GM15510 (cell line): ENCODE data around the gene SSUH2.

Experiments used
- POLR2A ChIP-seq: IDR thresholded peaks from 3 replicates; pipeline ENCODE4 v1.6.1; 2011; ENCODE audit warnings: borderline replicate concordance; ENCODE audit not compliant: insufficient read length; ENCODE audit errors: extremely low read depth

Gene SSUH2

DNA sequence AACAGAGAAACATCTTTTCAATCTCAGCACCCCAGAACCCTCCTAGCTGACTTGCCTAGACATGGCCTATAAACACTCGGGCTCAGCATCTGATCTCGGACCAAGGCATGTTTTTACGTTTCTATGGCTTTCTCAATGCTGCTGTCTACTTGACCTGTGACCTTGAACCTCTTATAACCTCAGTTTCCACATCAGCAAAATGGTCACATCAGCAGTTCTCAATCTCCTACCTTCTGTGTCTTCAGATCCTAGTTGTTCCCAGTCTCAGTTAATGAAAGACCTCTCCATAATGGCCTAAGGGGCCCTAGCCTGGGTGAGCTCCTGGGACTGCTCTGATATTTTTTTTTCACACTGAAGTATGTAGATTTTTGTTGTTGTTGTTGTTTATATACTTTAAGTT lies 39.6 kb downstream of the SSUH2 start:
- TF ChIP-seq POLR2A = no peak

DNA sequence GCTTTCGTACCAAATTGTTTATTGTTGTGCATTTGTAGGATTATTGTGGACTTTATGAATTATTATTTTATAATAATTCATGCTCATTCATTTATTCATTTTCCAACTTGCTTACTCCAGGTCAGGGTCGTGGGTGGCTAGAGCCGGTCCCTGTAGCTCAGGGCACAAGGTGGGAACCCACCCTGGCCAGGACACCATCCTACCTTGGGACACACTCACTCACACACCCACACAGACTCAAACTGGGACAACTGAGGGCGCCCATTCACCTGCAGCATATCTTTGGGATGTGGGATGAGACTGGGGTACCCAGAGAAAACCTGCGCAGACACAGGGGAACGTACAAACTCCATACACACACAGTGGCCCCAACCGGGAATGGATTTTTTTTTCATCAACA lies 40.6 kb downstream of the SSUH2 start:
- TF ChIP-seq POLR2A = no peak

DNA sequence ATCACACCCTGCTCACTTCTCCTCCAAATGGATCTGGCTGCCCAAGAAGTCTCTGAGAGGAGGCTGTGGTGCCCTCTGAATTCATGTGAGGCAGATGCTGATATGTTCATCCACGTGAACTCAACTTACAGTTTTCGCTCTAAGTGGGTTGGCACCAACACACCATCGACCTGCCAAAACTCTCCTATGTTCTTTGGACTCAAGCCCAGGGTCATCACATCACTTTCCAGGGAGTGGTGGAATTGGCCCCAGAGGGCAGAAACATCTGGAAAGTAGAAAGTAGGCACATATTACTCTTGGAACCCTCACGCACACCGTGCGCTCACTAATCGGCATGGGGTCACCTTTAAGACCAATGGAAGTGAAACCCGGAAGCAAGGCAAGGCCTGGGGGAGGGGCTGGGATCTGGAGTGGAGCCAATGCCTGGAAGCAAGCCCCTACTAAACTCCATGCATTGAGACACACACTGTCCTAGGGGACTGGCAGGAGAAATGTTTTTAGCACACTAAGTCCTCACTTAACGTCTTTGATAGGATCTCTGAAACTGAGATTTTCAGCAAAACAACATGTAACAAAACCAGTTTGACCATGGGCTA lies 41.4 kb downstream of the SSUH2 start:
- no peak for TF ChIP-seq POLR2A

DNA sequence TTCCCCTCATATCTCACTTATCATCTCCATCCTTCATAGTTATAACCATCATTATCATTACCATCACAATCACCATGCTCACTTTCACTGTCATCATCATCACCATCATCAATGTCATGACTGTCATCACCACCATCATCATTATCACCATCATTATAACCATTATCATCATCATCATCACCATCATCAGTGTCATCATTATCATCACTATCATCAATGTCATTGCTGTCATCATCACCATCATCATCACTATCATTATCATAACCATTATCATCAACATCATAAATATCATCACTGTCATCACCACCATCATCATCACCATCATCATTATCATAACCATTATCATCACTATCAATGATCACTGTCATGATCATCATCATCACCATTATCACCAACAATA lies 44.1 kb downstream of the SSUH2 start:
- TF ChIP-seq POLR2A = no peak

DNA sequence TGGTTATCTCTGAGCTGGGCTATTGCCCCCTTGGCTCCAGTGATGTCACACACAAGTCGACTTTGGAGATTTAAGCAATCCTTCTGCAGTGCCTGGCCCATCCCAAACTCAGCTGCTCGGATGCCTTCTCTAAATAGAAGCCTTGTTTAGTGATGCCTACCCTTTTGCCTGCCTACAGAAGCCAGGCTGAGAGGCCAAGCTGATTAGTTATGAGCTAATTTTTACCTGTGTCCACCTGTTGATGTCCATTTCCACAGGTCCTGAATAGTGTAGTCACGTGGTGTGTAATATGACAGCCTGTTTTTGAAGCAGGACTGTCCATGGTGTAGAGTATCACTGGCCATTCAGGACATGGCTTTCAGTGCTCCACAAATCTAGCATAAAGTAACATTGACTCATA lies 45.5 kb downstream of the SSUH2 start:
- no peak for TF ChIP-seq POLR2A

DNA sequence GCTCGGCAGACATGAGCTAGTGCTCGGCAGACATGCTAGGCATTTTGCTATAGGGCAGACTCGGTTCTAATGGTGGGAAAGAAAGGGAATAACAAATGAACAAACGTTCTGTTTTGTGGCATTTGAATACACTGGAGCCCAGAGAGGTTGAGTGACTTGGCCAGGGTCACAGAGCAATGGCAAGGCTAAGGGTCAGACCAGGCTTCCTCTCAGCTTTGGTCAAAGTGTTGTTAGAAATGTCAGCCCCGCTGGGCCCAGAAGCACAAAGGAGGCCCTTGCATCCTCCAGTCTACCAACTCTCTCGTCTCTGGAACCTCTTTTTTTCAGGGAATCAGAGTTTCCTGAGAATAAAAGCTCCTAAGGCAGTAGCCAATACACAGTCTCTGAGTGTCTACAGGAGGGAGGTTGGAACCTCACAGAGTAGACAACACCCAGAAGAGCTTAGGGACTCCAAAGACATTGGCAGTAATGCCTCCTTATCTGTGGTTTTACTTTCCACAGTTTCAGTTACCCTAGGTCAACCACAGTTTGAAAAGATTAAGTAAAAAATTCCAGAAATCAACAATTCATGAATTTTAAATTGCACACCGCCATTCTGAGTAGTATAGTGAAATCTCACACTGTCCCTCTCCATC lies 47.3 kb downstream of the SSUH2 start:
- TF ChIP-seq POLR2A = no peak

DNA sequence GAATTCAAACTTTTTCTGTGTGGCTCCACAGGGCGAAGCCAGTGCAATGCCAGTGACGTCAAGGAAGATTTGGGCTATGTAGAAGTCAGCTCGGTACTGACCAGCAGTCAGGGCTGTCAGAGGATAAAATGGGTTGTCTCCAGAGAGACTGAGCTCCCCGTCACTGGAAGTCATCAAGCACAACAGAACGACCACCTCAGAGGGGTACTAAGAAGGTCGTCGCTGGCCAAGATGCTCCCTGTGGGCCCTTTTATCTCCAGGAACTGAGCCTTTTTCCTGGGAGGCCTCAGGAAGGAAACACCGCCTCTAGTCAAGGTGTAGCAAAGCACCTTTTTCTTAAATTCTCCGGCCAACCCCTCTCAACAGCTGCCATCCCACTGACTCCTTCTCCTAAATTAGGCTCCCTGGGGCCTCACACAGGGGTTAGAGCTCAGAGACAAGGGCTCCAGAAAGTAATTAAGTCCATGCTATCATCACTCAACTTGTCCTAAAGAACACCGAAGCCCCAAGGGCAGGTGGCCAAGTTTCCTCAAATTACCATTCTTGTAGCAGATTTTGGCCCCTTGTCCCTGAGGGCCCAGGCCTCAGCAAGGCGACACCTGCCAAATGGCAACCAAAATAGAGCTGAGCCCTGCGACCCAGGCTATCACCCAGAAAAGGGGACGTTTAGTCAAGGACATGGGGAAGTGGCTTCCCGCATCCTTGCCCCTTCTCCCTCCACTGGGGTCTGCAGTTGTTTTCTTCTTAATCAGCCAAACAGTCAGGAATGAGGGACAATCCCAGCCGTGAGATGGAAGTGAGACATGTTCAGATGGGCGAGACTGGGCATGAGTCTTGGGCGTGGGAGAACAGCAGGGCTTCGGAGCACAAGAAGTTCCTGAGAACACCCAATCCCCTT lies 48.0 kb downstream of the SSUH2 start:
- no peak for TF ChIP-seq POLR2A

DNA sequence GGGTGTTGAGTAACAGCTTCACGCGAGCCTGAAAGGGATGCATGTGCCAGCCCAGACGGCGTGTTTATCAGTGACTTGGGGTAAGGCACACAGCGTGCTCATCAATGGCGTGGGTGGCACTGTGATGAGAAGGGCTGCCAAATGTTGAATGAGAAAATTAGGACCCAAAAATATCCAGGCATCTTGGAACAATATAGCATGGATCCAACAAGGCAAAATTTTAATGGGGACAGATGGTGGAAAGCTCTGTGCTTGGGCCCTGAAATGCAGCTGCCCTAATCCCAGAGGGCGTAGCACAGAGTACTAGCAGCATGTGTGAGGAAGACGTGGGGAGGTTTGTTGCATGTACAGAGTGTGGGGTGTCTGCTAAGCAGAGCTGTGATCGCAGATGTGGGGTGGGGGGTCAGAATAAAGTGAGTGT lies 48.9 kb downstream of the SSUH2 start:
- no peak for TF ChIP-seq POLR2A

DNA sequence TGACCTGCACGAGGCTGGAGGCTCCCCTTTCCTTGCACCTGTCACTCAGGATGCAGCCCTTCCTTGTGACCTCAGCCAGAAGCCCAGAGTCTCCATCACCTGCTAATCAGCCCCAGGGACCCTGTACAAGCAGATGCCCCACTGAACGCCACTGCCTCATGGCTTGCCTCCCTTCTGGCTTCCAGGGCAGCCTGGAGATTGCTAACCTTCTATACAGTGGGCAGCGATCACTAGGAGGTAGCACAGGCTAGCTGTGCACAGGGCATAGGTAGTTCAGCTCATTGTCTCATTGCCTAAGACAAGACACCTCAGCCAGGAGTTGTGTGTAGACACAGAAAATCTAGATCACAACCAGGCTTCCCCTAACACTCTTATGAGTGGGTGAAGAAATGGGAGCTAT lies 49.3 kb downstream of the SSUH2 start:
- no peak for TF ChIP-seq POLR2A

DNA sequence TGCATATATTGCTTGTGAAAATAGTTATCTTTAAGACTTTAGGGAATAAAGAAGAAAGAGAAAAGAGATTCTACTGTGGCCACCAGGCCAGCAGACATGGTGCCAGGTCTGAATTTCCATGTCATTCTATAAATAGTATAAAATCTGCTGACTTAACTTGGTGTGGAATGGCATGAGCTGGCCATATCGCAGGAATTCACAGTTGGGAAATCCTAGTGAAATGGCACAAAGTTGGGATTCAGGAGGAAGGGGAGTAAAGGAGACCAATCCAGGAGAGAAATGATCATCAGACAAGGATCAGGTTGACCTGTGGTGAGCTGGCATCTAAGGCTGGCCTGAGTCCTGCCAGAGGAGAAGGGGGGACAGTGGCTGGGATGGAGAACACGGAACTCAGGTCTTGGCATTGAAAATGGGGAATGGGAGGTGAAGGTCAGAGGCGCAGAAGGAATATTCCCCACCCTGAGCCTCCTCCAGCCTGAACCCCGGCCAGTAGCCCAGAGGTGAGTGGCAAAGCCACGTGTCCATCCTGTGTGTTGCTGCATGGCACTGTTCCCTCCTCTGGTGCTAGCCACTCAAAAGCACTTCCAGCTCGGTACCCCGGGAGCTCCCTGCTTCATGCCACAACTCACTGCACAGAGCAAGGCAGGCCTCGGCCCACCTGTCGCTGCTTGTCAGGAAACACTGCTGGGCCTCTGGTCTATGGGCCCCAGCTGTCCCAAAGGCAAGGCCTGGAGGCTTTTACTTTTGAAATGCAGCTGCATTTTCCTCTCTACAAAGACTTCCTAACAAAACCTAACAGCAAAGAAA lies 51.4 kb downstream of the SSUH2 start:
- TF ChIP-seq POLR2A = no peak

DNA sequence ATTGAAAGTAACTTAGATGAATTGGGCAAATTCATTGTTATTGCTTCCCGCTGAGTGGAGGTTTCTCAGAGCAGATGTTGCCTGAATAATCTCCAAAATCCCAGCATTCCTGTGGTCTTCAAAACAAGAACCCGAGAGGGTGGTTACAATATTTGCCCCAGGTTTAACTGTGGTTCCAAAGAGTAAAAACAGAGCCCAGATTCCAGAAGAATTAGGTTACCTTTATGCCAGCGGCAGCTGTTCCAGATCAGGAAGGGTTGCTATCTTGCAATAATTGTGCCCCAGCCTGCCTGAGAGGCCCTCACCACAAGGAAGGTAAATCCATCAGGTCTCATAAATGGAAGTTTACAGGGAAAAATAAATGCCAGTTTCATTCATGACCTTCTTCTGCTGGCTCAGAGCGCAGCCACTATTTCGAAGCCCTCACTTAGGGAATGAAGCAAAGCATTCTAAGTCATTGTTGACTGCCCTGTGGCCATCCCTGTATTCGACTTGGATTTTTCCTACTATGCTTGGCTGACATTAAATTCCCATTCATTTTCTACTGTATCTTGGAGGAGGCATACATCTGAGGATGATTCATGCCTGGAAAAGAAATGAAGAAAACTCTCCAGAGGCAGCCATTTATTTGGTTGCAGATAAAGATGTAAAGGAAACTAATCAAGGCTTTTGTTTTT lies 54.6 kb downstream of the SSUH2 start:
- no peak for TF ChIP-seq POLR2A

DNA sequence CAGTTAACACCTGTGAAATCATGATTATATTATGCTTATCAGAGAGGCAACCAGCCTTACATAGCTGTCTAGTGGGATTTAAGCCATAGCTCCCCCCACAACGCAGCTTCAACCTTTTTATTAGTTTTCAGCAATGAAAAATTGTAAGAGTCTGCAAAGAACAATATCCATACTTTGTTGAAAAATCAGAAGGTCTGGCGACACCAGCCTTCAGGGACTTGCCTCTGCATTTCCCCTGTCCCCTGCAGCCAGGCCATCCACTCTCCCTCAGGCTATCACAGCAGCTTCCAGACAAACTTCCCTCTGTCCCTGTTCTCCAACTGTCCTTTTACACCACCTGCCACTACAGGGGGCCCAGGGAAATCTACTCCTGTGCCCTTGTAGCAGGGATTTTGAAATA lies 59.9 kb downstream of the SSUH2 start:
- TF ChIP-seq POLR2A = no peak

DNA sequence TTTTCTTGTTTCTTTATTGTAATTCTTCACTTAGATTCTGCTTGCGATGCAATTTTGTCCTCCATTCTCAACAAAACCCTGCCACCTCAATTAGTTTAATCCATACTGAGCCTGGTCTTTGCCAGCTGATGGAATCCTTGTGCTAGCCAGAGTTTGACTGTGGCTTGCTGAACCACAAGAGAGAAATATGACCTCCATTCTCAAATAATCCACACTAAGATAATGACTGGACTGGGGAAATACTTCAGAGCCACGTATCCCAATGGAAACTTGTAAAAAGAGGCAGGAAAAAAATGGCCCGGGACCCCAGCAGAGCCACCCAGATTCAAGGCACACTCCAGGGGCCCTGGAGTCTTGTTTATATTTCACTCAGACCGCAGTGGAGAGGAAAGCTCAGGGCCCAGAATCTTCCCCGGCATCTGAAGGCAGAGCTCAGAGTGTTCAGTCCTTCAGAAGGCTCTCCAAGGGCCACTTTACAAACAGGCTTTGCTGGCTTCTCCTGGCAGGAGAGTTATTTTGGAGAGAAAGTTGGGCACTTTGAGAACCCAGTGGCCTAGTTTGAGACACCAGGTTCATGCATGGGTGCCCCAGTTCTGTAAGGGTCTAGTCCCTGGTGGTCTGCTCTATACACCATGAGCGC lies 62.7 kb downstream of the SSUH2 start:
- TF ChIP-seq POLR2A = no peak

DNA sequence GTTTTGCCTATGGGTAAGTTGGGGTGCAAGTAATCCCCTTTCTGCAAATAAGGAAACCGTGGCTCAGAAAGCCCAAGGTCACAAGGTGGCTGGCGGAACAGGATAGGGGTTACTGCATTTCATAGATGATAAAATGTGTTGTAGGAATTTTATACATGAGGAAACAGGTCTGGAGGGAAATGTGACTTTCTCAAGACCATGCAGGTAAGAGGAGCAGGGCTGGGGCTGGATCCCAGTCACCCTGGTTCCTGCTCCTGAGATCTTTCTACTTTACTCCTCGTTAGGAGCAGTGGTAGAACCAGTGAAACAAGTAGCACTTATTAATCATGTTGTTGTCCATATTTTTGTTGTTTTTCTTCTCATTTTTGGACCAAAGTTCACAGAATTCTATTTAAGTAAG lies 63.2 kb downstream of the SSUH2 start:
- no peak for TF ChIP-seq POLR2A
